HG02642 (cell line): Measurements from ENCODE around the gene ZNF266.

Source experiments
- ATAC-seq: cut with Tn5 transposase; IDR thresholded peaks from one replicate; pipeline ENCODE4 v1.9.1; 2021; ENCODE audit warnings: mild to moderate bottlenecking; ENCODE audit not compliant: unreplicated experiment, poor library complexity

ZNF266 gene

GRCh38 chr19:9435279-9436268 is at the start of gene ZNF266:
ZNF266 (minus strand) TSS chr19:9435573; CDS start chr19:9420089, 15,484 bp downstream.
- ATAC-seq, result peak; percentile 95

- ATAC-seq, result no peak
Observed at GRCh38 chr19:9485140-9485539, 49.8 kb upstream of the ZNF266 start.

- no peak for ATAC-seq
Observed at GRCh38 chr19:9474975-9475374, 39.6 kb upstream of the ZNF266 start.

- ATAC-seq, result no peak
Observed at GRCh38 chr19:9467161-9467560, 31.8 kb upstream of the ZNF266 start.

- no peak for ATAC-seq
Observed at GRCh38 chr19:9461938-9462337, 26.6 kb upstream of the ZNF266 start.

- ATAC-seq, result no peak
Observed at GRCh38 chr19:9456018-9456689, 20.8 kb upstream of the ZNF266 start.

GRCh38 chr19:9453953-9454352 is 18.6 kb upstream of the ZNF266 start:
- ATAC-seq, result no peak

- no peak for ATAC-seq
Observed at GRCh38 chr19:9445037-9445436, 9.7 kb upstream of the ZNF266 start.

- ATAC-seq, result no peak
Observed at GRCh38 chr19:9436358-9436757, 985 bp upstream of the ZNF266 start.

GRCh38 chr19:9431475-9431874 is 3.9 kb downstream of the ZNF266 start:
- ATAC-seq, result no peak

- no peak for ATAC-seq
Observed at GRCh38 chr19:9430444-9430843, 4.9 kb downstream of the ZNF266 start.

GRCh38 chr19:9427941-9428340 is 7.4 kb downstream of the ZNF266 start:
- ATAC-seq, result no peak

- no peak for ATAC-seq
Observed at GRCh38 chr19:9413240-9413954, 22.0 kb downstream of the ZNF266 start.

GRCh38 chr19:9407827-9408226 is 27.5 kb downstream of the ZNF266 start:
- ATAC-seq, result no peak

- ATAC-seq, result no peak
Observed at GRCh38 chr19:9406798-9407352, 28.5 kb downstream of the ZNF266 start.

GRCh38 chr19:9381361-9381785 is 54.0 kb downstream of the ZNF266 start:
- ATAC-seq, result no peak

- no peak for ATAC-seq
Observed at GRCh38 chr19:9370738-9371619, 64.4 kb downstream of the ZNF266 start.

- no peak for ATAC-seq
Observed at GRCh38 chr19:9362905-9363304, 72.5 kb downstream of the ZNF266 start, which contains the start of gene ZNF177. ZNF177 (plus strand) TSS chr19:9363013; CDS start chr19:9378312, 15,299 bp downstream.
